ENCODE measurements around the gene CDK10.

CDK10 gene

DNA sequence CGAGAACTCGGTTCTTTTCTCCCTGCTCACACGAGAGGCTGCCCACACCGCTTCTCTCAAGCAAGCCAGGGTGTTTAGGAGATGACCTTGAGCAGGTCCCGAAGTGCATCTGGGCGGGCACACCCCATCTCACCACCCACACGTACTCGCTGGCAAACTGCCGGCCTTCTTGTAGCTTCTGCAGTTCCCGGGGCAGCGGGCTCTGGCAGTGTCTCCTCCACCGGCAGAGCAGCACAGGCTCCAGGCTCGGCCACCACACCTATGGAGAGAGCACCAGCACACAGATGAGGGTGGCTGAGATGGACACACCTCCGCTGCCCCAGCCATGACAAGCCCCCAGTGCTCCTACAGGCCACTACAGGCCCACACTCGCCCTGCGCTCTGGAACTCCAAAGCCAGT is 58.3 kb downstream of the CDK10 start:
- no peaks in the 10 kb centered on the region for H3K27me3 ChIP-seq (replicated peaks; ENCODE audit: control insufficient read depth, insufficient read depth, low read length, poor library complexity, severe bottlenecking)

More for the DNA sequence above, 58.3 kb downstream of the CDK10 start:
- Histone ChIP-seq H3K4me1 (ENCODE audit: control insufficient read depth, insufficient read depth, low read length, poor library complexity, severe bottlenecking) (no peaks in the 10 kb centered on the region), H3K4me3 (ENCODE audit: insufficient read depth, low read depth, low read length, poor library complexity, severe bottlenecking) (no peak overlapping the region), H3K9me3 (ENCODE audit: control insufficient read depth, low read length) (no peaks in the 10 kb centered on the region), H3K36me3 (ENCODE audit: control insufficient read depth, insufficient read depth, low read length) (peaks cover 8% of the 10 kb centered on the region), H3K27ac (ENCODE audit: insufficient read depth, low read length, poor library complexity, severe bottlenecking) (no peak overlapping the region)
- no peak for DNase-seq

Data from effector memory CD4-positive, alpha-beta T cell (primary cell).